ENCODE data around the gene BUD13.

DNA sequence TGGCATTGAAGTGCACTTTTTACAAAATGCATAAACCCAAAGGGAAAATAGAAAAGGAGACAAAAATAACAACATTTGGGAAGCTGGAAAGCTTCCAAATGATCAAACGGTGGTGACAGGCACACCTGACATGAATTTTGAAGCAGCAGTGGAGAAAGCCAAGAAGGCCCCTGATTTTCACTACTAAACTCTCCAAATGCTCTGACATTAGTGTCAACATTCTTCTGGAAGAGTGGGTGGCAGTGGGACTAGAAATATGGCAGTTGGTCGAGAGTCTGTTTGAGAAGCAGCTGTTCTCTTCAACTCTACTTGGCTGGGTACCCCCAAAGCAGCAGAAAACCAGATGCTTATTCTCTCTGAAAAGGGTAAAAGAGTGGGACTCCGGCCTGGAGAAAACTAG, 31.2 kb upstream of the BUD13 start:
- TF ChIP-seq, protein P1, sequence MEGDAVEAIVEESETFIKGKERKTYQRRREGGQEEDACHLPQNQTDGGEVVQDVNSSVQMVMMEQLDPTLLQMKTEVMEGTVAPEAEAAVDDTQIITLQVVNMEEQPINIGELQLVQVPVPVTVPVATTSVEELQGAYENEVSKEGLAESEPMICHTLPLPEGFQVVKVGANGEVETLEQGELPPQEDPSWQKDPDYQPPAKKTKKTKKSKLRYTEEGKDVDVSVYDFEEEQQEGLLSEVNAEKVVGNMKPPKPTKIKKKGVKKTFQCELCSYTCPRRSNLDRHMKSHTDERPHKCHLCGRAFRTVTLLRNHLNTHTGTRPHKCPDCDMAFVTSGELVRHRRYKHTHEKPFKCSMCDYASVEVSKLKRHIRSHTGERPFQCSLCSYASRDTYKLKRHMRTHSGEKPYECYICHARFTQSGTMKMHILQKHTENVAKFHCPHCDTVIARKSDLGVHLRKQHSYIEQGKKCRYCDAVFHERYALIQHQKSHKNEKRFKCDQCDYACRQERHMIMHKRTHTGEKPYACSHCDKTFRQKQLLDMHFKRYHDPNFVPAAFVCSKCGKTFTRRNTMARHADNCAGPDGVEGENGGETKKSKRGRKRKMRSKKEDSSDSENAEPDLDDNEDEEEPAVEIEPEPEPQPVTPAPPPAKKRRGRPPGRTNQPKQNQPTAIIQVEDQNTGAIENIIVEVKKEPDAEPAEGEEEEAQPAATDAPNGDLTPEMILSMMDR (IDR thresholded peaks at IDR 0.05; ENCODE audit: low read length) = no peak
- TF ChIP-seq EZH2 (optimal IDR thresholded peaks at IDR 0.05; ENCODE audit: low read depth, low read length) = no peak
- TF ChIP-seq EZH2phosphoT487 (IDR thresholded peaks at IDR 0.05; ENCODE audit: low read length) = no peak
